Small intestine (tissue), 7 donors: Measurements from ENCODE around the gene PRSS50. TPM values are rescaled to one million over a fixed set of nuclear protein-coding genes. Genes with fewer than 3 reads are reported as not detected.
"Not testable (repeated sequence)": the region's sequence is repeated elsewhere in the genome, so short reads cannot be mapped to it uniquely, and the experiment has no call there.

Experiments used
- DNase-seq, 2 donors: peaks; one replicate each; pipeline versions ENCODE4 v3.0.0 to v3.0.0-alpha.2; 2013
- FAIRE-seq: peaks from 2 replicates; lab custom pipeline; 2012; peaks lifted over from hg19 to GRCh38; lab: Jason Lieb, UNC
- H3K27ac ChIP-seq, 3 donors: one replicate each; pipeline ENCODE4 v1.5.1; 2013; ENCODE audit warnings: low read length in 2 of 3, mild to moderate bottlenecking in 2 of 3, control low read depth in 1 of 3, inconsistent platforms in 1 of 3, low read depth in 1 of 3, moderate library complexity in 1 of 3
- H3K27me3 ChIP-seq, 3 donors: one replicate each; pipeline ENCODE4 v1.6.1; 2013; ENCODE audit warnings: low read length in 3 of 3, inconsistent platforms in 1 of 3; ENCODE audit not compliant: control insufficient read depth in 3 of 3, insufficient read depth in 3 of 3
- H3K36me3 ChIP-seq, 3 donors: one replicate each; pipeline ENCODE4 v1.6.1; 2013; ENCODE audit warnings: low read length in 3 of 3, inconsistent platforms in 1 of 3, low read depth in 1 of 3, mild to moderate bottlenecking in 1 of 3, moderate library complexity in 1 of 3; ENCODE audit not compliant: control insufficient read depth in 3 of 3, insufficient read depth in 2 of 3
- H3K4me1 ChIP-seq, 3 donors: one replicate each; pipeline ENCODE4 v1.6.1; 2013; ENCODE audit warnings: low read length in 2 of 3, inconsistent platforms in 1 of 3, low read depth in 1 of 3, mild to moderate bottlenecking in 1 of 3, moderate library complexity in 1 of 3; ENCODE audit not compliant: control insufficient read depth in 3 of 3, insufficient read depth in 2 of 3
- H3K4me3 ChIP-seq, 3 donors: one replicate each; pipeline ENCODE4 v1.5.1; 2013; ENCODE audit warnings: low read length in 3 of 3, control low read depth in 1 of 3, inconsistent platforms in 1 of 3, low read depth in 1 of 3, mild to moderate bottlenecking in 1 of 3, moderate library complexity in 1 of 3
- H3K9me3 ChIP-seq, 2 donors: one replicate each; pipeline ENCODE4 v1.6.1; 2013; ENCODE audit warnings: low read depth in 1 of 2, low read length in 1 of 2; ENCODE audit not compliant: control insufficient read depth in 2 of 2, insufficient read depth in 1 of 2
- WGBS, 3 donors: extraction: QIAGEN DNeasy Blood & Tissue Kit; methylation state at CpG; one replicate each; pipeline ENCODE4 v1.1.7; 2013; 5-methylcytosine and 5-hydroxymethylcytosine counted together
- polyA plus RNA-seq, 4 donors: library from polyadenylated mRNA; stranded (reverse) in 3 of 4; unstranded in 1 of 4; fragments of 200-250 nt in 3 of 4; fragments of 120-200 nt in 1 of 4; gene quantifications; one replicate each; pipeline versions ENCODE4 v1.2.1 to v1.2.3, GENCODE V29; 2013
- donor health status: healthy with polysubstance abuse.
- donor health status: control.
- donor health status: control.
- donor health status: Bipolar disorder and iron deficiency.
- donor health status: healthy.

PRSS50 gene
- polyA plus RNA-seq, 4 donors = 0.01 to 3.7 TPM; not detected in 2

GRCh38 chr3:46750555-46751038, 32.9 kb upstream of the PRSS50 start:
- Histone ChIP-seq H3K36me3 (no peaks in the 10 kb centered on the region), H3K9me3 (no peaks in the 10 kb centered on the region), H3K27me3 (no peaks in the 10 kb centered on the region), H3K4me3 (no peak overlapping the region), H3K27ac (no peak overlapping the region), H3K4me1 (no peaks in the 10 kb centered on the region)
- FAIRE-seq = no peak
- 89 to 92% (median 90%) methylated on average over 36 to 41 of the region's 41 CpGs for WGBS, 3 donors
- no peak for DNase-seq

DNA sequence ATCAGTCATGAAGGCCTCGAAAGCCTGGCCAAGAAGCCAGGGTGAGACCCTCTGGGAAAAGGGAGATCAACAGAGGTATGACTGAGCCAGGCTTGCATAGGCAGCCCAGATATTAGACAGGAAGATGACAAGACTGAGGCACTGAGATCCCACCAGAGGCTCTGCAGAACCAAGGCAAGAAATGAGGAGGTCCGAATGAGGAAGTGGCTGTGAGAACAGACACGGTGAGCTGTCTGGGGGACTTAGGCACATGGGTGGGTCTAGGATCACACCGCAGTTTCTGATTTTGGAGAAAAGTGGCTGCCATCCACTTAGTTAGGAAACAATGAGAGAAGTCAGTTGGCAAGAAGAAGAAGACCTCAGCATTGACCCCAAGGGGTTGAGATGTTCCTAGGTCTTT, 31.5 kb upstream of the PRSS50 start:
- H3K27ac ChIP-seq = no peak overlapping the region
- H3K36me3 ChIP-seq = no peaks in the 10 kb centered on the region
- no peak for DNase-seq
- FAIRE-seq = no peak
- no peaks in the 10 kb centered on the region for H3K4me1 ChIP-seq
- no peak overlapping the region for H3K4me3 ChIP-seq
- 70 to 79% (median 77%) methylated on average over 4 of the region's 4 CpGs for WGBS, 3 donors
- no peaks in the 10 kb centered on the region for H3K27me3 ChIP-seq
- no peaks in the 10 kb centered on the region for H3K9me3 ChIP-seq

- Histone ChIP-seq H3K27me3 (no peaks in the 10 kb centered on the region), H3K27ac (no peak overlapping the region), H3K4me1 (no peaks in the 10 kb centered on the region), H3K9me3 (no peaks in the 10 kb centered on the region), H3K4me3 (no peak overlapping the region), H3K36me3 (no peaks in the 10 kb centered on the region)
- FAIRE-seq (no peak), DNase-seq (no peak)
- 82 to 91% (median 85%) methylated on average over 2 of the region's 2 CpGs for WGBS, 3 donors
Observed at GRCh38 chr3:46748170-46748569, 30.5 kb upstream of the PRSS50 start.

DNA sequence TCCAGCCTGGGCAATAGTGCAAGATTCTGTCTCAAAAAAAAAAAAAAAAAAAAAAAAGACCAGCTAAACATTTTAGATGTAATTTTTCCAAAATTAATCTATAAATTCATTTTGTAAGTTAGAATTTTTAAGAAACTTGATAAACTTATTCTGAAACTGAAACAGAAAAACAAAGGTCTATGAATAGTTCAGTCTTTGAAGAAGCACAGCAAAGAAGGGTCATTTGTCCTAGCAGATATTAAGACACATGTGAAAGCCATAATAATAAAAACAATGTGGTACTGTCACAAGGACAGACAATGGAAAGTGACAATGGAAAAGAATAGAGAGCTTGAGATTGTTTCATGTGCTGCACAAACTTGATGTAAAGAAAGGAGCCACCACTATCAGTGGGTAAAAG, 29.0 kb upstream of the PRSS50 start:
- no peak for FAIRE-seq
- DNase-seq = no peak
- H3K4me3 ChIP-seq = no peak overlapping the region
- H3K27ac ChIP-seq = no peak overlapping the region
- H3K4me1 ChIP-seq = no peaks in the 10 kb centered on the region
- no peaks in the 10 kb centered on the region for H3K9me3 ChIP-seq
- H3K27me3 ChIP-seq = no peaks in the 10 kb centered on the region
- no peaks in the 10 kb centered on the region for H3K36me3 ChIP-seq

- DNase-seq (no peak), FAIRE-seq (no peak)
- Histone ChIP-seq H3K27me3 (no peaks in the 10 kb centered on the region), H3K36me3 (no peaks in the 10 kb centered on the region), H3K4me3 (no peak overlapping the region), H3K4me1 (no peaks in the 10 kb centered on the region), H3K27ac (no peak overlapping the region), H3K9me3 (no peaks in the 10 kb centered on the region)
- 67 to 94% (median 91%) methylated on average over 12 of the region's 12 CpGs for WGBS, 3 donors
Observed at GRCh38 chr3:46742992-46743585, 25.4 kb upstream of the PRSS50 start.

- WGBS, 3 donors = 96 to 97% (median 97%) methylated on average over 3 of the region's 3 CpGs
- H3K36me3 ChIP-seq, FAIRE-seq, H3K27ac ChIP-seq, H3K9me3 ChIP-seq, H3K4me1 ChIP-seq, H3K4me3 ChIP-seq, DNase-seq, H3K27me3 ChIP-seq: not testable (repeated sequence)
Observed at GRCh38 chr3:46739565-46739964, 21.9 kb upstream of the PRSS50 start.

DNA sequence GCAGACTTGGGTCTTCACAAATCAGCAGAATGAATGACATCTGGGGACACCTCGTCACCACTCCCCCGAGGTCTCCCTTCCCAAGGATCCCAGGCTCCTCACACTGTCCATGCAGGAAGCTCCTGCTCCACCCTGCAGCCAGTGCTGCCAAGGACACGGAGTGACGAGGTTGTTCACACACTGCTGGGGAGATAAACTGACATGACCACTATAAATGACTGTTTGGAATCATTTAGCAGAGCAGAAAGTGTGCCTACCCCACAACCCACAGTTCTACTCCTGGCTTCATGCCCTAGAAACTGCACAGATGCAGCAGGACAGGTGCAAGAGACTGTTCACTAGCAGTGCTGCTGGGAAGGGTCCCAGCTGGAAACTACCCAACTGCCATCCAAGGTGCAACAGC, 19.7 kb upstream of the PRSS50 start:
- no peaks in the 10 kb centered on the region for H3K36me3 ChIP-seq
- no peaks in the 10 kb centered on the region for H3K4me1 ChIP-seq
- H3K27me3 ChIP-seq = no peaks in the 10 kb centered on the region
- H3K9me3 ChIP-seq = no peaks in the 10 kb centered on the region
- no peak overlapping the region for H3K4me3 ChIP-seq
- 28 to 52% (median 32%) methylated on average over 4 of the region's 4 CpGs for WGBS, 3 donors
- FAIRE-seq = no peak
- no peak for DNase-seq
- H3K27ac ChIP-seq = no peak overlapping the region

GRCh38 chr3:46736006-46736872, 18.6 kb upstream of the PRSS50 start:
- no peak for DNase-seq

More at GRCh38 chr3:46736006-46736872, 18.6 kb upstream of the PRSS50 start:
- 84 to 89% (median 86%) methylated on average over 20 of the region's 20 CpGs for WGBS, 3 donors
- no peaks in the 10 kb centered on the region for H3K9me3 ChIP-seq
- no peak for FAIRE-seq
- no peaks in the 10 kb centered on the region for H3K4me1 ChIP-seq
- H3K4me3 ChIP-seq = no peak overlapping the region
- H3K27ac ChIP-seq = no peak overlapping the region
- H3K27me3 ChIP-seq = no peaks in the 10 kb centered on the region
- no peaks in the 10 kb centered on the region for H3K36me3 ChIP-seq
